Stimulated activated CD4-positive, alpha-beta T cell treated with anti-CD3 and anti-CD28 coated beads, Interleukin-12 subunit alpha, Interleukin-12 subunit beta, amount 100 ng/mL, for 4 hours (primary cell): ENCODE results near the gene JUN.

Experiments
- DNase-seq: peaks from one replicate; pipeline ENCODE4 v3.0.0-alpha.2; 2020

Gene JUN

DNA sequence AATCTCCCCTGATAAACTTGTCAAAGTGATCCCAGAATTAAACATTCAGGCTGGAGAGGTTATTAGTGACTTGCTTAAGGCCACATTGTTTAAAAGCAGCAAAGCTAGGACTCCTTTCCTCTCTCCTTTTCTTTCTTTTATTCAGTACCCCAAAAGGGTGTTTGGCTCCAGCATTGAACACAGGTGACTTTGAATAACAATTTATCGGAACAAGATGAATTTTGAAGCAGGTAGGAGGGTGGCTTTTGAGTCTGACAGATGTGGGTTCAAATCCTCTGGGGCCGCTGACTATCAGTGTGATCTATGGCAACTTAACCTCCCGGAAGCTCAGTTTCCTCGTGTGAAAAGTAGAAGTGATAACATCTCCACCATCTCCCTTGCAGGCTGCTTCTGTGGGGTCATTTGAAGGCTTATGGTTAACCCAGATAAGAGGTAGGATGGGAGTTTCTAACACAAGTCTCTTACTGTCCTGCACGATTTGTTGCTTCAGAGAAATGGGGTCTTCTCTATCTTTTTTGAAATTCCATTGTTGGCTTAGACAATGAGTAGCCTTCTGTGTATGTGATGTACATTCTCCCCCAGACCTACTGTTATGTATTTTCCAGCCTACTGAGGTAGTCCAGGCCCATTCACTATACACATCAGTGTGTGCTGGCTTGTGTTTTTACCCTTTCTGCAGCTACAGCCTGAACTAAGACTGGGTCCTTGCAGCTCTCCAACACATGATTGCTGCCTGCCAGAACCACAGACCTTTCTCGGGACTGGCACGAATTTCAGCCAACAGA is 29.0 kb downstream of the JUN start:
- no peak for DNase-seq

DNA sequence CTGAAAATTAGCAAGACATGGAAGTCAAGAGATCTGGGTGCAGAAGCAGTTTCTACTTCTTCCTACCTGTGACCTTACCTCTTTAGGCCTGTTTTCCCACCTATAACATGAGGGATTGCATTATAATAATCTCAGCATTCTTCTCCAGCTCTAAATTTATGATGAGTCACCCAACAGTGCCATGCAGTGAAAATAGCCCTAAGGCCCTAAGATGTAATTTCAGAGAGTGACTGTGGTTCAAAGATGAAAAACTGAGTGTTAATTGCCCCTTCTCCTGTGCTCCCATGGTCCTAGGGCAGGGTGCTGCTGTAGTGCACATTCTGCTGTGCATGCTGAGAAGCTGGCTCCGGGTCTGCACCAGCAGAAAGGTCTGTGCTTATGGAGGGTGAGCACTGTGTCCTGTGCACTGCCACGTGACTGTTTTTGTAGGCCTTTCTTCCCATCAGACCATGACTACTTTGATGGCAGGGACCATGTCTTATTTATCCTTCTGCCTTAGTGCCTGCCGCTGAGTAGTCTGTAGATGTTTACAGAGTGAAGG is 29.7 kb downstream of the JUN start:
- DNase-seq = no peak

DNA sequence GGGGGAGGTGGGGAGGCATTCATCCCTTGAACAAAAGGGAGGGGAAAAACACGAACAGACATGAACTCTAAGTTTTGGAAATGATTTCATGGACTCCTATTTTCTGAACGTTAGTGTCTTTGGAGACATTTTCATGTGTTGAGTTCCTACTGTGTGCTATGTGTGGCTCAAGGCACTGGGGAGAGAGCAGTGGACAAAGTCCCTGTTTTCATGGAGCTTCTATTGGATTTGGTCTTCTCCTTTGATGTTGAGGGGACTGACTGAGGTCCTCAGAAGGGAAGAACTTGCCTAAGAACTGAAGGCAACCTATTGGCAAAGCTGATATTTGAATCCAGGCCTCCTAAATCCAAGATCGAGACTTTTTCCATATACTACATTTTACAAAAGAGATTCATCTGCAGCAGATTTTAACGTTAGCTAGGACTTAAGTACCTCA is 30.4 kb downstream of the JUN start:
- DNase-seq = no peak

DNA sequence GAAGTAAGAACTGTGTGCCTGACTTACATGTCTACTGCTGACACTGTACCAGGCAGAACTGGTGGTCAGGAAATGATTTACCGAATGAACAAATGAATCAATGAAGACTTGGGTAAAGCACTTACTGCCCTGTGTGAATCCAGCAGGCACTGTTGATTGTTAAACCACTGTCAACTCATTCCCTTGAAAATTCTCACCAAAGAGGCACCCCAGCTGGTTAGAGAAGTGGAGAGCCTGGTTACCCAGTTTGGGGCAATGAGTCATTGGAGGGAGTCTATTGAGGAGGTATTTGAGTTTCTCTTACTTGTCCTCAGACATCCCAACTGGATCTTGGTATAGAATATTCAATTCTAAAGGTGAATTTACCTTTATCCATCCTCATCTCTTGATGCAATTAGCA is 34.2 kb downstream of the JUN start:
- no peak for DNase-seq

DNA sequence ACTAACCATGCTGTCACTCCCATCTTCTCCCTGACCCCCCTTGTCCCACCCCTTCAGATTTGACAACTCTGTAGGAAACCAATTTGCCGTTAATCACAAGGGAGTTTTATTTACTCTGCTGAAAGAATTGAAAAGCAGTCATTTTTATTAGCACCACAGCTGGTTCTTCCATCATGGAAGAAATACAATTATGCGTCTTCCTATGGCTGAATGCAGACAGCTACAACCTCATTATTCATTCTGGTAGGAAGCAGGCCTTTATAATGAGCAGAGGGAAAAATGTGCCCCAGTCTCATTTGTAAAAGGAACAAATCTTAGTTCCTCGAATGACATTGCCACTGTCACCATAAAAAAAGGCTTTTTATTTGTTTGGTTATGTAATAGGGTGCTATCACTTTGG is 35.2 kb downstream of the JUN start:
- DNase-seq = no peak

DNA sequence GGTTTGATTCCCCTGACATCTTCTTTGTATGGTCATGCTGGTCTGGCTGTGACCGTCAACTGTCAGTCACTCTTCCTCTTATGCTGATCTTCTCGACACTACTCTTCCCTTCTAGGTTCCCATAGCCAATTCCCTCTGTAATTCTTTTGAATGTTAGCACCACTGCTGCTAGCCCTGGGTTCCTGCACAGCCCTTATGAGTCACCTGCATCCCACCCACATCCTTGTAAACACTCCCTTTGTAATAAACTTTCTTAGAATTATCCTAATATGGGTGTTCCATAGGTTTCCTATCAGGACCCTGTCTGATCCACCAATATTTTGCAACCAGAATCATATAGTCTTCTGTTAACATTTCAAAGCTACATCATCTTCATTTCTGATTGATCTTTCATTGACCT is 37.1 kb downstream of the JUN start:
- no peak for DNase-seq

DNA sequence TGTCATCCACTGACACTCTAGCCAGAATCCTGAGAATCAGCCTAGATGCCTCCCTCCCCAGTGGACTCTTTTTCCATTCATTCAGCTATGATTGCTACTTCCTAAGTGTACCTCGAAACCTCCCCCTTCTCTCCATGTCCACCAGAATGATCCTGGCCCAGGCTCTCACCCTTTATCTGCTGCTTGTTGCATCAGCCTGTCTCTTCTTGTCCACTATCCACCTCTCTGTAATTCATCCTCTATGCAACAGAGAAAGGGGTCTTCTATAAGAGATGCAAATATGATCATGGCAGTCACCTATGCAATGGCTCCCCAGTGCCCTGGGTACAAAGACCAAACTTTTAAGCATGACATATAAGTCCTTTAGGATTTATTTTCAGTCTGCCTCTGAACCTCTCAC is 37.7 kb downstream of the JUN start:
- DNase-seq = no peak

DNA sequence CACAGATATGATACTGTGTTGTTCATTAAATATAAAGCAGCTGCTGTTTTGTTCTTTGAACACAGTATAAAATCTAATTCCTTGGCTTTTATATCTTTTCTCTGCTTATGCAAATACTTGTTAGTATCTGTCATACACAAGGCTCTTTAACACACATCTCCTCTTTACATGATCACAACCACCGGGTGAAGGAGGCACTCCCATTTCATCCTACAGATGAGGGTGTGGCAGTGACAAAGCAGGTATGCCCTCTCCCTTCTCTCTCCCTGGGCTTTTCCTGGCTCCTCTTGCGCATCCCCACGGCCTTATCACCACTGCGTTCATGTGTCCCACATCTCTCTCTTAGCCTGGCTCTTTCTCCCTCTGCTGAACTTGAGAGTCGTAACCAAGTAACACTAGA is 38.2 kb downstream of the JUN start:
- no peak for DNase-seq

DNA sequence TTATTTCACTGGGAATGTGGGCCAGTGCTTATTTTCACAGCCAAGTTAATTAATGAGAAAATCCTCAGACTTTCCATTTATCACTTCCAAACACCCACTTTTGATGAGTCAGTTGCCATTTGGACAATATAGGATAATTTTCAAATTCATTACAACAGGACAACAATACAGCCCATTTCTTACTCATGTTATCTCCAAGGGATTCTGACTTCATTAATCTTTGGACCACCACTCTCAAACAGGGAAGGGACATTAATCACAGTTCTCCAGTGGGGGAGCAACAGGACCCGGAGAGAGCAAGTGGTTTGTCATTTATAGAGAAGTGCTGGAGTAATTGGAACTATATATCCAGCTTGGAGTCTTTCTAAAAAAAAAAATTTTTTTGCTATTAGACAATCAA is 38.7 kb downstream of the JUN start:
- no peak for DNase-seq

DNA sequence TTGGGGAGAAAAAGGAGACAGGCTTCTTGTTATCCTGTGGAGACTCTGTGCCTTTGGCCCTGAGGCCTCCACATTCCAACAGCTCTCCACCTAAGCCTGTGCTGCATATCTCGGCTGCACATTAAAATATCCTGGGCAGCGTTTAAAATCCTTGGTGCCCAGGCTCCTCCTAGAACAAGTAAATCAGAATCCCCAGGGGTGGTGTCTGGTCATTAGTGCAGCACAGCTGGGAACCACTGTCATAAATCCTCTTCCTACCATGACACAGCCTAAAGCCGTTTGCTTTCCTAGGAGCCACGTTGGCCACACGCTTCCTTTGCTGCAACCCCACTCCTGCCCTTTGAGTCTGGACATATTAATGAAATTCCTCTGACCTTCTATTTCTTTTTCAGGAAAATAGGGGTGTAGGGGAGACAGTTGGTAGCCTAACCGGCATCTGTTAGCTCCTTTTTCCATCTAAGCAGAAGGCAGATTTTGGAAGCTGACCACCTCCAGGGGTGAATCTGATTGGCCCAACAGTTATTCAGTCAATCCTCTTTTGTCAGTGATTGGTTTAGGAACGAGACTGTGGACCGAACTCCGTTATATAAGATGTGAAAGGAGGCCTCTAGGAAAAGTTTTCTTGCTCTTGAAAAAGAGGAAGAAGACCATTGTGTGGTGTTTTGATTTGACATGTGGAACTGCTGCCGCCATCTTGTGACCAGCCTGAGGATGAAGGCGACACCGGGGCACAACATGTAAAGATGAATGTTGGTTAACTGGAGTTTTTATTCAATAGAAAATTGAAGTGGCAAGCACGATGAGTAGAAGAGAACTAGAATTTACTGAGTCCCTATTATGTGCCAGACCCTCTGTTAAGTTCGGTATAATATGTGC is 41.9 kb downstream of the JUN start:
- DNase-seq = no peak

DNA sequence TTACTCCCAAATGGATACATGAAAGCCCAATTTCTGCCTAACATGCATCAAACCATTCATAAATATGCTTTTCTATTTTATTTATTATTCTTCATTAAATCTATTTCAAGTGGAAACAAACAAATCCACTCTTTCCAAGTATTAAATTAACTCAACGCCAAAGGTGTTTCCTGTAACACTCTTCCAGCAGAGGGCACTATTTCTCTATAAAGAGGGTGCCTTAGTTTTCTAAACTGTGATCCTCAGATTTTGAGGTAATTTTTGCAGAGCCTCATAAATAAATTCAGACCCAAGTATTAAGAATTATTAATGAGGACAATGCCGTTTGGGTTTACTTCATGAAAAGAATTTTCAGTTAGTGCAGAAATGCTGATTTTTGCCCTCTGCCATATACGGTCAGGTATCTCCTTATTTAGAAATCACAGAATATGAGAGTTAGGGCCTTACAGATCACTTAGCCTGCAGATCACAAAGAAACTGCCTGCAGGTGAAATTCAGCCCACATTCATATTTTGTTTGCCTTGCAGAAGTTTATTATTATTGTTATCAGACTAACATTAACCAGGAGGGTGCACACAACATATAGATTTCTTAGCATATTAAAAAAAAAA is 43.9 kb downstream of the JUN start:
- no peak for DNase-seq

DNA sequence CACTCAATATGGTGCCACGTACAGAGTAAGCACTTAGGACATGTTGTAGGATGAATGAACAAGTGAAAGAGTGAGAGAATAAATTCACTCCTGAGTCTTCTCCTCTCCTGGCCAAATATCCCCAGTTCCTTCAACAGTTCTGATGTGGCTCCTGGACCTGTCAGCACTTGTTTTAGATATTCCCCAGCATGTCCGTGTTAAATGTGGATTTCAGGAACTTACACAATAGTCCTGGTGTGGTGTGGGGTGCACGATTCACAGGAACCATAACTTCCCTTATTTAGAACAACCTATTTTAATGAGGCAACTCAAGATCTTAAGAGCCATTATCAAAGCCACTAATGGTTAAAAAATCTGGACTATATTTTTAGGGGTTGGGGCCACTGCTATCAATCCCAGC is 45.0 kb downstream of the JUN start:
- DNase-seq = no peak

DNA sequence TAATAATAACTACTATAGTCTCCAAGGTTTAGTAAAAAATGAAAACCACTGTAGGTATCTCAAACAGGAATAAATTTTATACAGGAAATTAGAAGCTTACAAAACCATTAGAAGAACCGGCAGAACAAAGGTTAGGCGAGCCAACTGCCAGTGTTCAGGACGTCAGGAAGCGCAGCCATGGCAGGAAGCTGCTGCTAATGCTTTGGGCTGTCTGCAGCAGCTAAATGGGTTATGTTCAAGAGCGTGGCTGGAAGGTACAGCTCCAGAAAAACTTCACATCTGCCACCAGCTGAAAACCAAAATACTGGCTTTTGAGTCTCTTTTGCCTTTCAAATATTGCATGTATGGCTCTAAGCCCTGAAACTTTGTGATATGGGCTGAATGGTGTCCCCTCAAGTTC is 48.3 kb downstream of the JUN start:
- DNase-seq = no peak

DNA sequence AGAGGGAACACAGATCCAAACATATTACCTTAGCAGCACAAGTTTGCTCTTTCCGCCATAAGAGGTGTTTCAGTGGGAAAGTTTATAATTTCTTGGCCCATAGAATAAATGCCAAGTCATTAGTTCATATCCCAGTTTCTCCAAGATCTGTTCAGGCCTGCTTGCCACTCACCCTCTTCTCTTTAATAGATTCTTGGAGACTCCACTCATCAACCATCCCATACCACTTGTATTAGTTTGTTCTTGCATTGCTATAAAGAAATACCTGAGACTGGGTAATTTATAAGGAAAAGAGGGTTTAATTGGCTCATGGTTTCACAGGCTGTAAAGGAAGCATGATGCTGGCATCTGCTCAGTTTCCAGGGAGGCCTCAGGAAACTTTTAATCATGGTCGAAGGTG is 49.2 kb downstream of the JUN start:
- no peak for DNase-seq

DNA sequence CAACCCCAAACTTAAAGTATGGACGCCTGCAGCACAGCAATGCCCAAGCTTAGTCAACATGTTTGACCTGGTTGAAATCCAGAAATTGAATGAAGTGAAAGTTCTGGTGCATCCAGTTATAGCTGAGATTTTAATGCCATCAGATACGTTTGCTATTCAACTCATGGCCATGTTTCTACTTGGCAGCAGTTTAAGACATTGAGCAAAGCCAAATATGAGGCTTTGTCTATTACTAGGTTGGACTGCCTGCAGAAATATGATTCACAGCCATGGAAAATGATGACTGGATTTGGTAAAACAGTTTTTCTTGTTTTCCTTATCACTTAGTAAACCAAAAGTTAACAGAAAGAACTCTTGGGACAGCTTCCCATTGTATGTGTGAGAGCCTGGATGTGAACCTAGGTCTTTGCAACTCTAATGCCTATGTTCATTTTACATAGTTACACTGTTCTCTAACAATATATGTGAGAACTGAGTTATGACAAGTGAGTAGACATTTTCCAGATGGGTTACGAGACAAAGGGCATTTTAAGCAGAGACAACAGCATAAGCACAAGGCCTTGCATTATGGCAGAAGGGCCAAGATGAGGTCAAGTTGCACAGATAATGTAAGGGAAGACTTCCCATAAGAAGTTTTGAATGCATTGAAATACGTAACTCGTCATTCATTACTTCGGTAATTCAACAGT is 51.6 kb downstream of the JUN start:
- DNase-seq = no peak
